Gastroesophageal sphincter (tissue), 4 donors: Measurements from ENCODE around the gene ZC3H14. TPM values are rescaled to one million over a fixed set of nuclear protein-coding genes. Genes with fewer than 3 reads are reported as not detected.
A peak's percentile ranks its signal among the peaks of the same experiment; 100 is the strongest.

Experiments
- ATAC-seq: fragments of 150-250 bp; one replicate; pipeline ENCODE4 v1.9.1; 2016; ENCODE audit warnings: mild to moderate bottlenecking, moderate library complexity
- H3K27ac ChIP-seq, 4 donors: fragments of 200-600 bp; sonication (generic) in 3 of 4; 1 replicate in 3 of 4; 2 replicates in 1 of 4; pipeline ENCODE4 v1.5.1; 2016 to 2019
- H3K27me3 ChIP-seq: fragments of 200-600 bp; sonication (generic); one replicate; pipeline ENCODE4 v1.5.1; 2019
- H3K36me3 ChIP-seq, 2 donors: fragments of 200-600 bp; sonication (generic); one replicate each; pipeline ENCODE4 v1.5.1; 2019; ENCODE audit warnings: control low read depth in 1 of 2
- H3K4me1 ChIP-seq, 3 donors: fragments of 200-600 bp; sonication (generic); 1 replicate in 2 of 3; 2 replicates in 1 of 3; pipeline ENCODE4 v1.5.1; 2016 to 2019; ENCODE audit warnings: control low read depth in 2 of 3
- H3K4me3 ChIP-seq, 2 donors: fragments of 200-600 bp; sonication (generic); one replicate each; pipeline ENCODE4 v1.5.1; 2019; ENCODE audit warnings: mild to moderate bottlenecking in 1 of 2, moderate library complexity in 1 of 2
- H3K9me3 ChIP-seq, 3 donors: fragments of 200-600 bp; sonication (generic); one replicate each; pipeline ENCODE4 v1.5.1; 2017 to 2019; ENCODE audit warnings: control low read depth in 2 of 3
- EP300 ChIP-seq: sonication (generic); formaldehyde crosslinking; IDR thresholded peaks from one replicate; pipeline ENCODE4 v1.6.1; 2017; ENCODE audit warnings: antibody characterized with exemption, mild to moderate bottlenecking
- POLR2A ChIP-seq, 2 donors: fragments of 450-650 bp; IDR thresholded peaks; one replicate each; pipeline ENCODE4 v1.6.1; 2017; ENCODE audit warnings: antibody characterized with exemption in 2 of 2, mild to moderate bottlenecking in 2 of 2, moderate library complexity in 1 of 2
- POLR2AphosphoS5 ChIP-seq: sonication (generic); formaldehyde crosslinking; IDR thresholded peaks from one replicate; pipeline ENCODE4 v1.6.1; 2017; ENCODE audit warnings: antibody characterized with exemption
- WGBS, 2 donors: methylation state at CpG; one replicate each; pipeline ENCODE4 v1.1.5; 2018; ENCODE audit warnings: low coverage in 1 of 2; 5-methylcytosine and 5-hydroxymethylcytosine counted together
- total RNA-seq, 4 donors: library from RNA; depleted of rRNA; stranded (reverse); fragments of >200 nt; gene quantifications; one replicate each; pipeline ENCODE4 v1.1.0, GENCODE V29; 2016
- TF ChIP-seq, protein P1 (sequence below), 4 experiments: fragments of 200-600 bp in 2 of 4; fragments of 450-650 bp in 2 of 4; sonication (generic) in 1 of 4; IDR thresholded peaks; one replicate each; pipeline ENCODE4 v1.5.1; 2017 to 2019; ENCODE audit warnings: antibody characterized with exemption in 4 of 4, mild to moderate bottlenecking in 2 of 4, moderate library complexity in 2 of 4

The ZC3H14 gene
- total RNA-seq, 4 donors from 2014 or later: 59.1 to 84.5 (median 72.3) TPM

DNA sequence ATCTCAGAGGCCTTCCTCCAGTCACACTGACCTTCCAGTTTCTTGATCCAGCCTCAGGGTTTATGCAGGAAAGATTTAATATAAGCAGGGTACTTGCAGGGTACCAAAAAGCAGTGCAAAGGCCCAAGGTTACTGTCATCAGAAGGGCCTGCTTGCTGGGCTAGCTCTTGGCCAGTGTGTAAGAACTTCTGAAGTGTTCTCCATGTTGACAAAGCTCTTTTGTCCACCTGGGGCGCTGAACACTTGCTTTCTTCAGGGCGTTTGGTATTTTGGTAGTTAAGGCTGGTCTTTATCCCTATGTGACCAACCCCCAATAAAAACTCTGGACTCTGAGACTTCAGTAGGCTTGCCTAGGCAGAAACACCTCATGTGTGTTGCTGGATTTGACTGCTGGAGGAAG lies 69.7 kb downstream of the ZC3H14 start:
- H3K4me1 ChIP-seq: no peaks in the 10 kb centered on the region
- H3K27me3 ChIP-seq: no peaks in the 10 kb centered on the region
- ATAC-seq: no peak
- no peaks in the 10 kb centered on the region for H3K36me3 ChIP-seq
- H3K27ac ChIP-seq: no peak overlapping the region
- 50% methylated on average over 1 of the region's 2 CpGs; no CpG with 5 or more reads in 1 of the 2 donors for WGBS, 2 donors
- no peaks in the 10 kb centered on the region for H3K9me3 ChIP-seq
- TF ChIP-seq POLR2AphosphoS5: no peak
- TF ChIP-seq, protein P1, sequence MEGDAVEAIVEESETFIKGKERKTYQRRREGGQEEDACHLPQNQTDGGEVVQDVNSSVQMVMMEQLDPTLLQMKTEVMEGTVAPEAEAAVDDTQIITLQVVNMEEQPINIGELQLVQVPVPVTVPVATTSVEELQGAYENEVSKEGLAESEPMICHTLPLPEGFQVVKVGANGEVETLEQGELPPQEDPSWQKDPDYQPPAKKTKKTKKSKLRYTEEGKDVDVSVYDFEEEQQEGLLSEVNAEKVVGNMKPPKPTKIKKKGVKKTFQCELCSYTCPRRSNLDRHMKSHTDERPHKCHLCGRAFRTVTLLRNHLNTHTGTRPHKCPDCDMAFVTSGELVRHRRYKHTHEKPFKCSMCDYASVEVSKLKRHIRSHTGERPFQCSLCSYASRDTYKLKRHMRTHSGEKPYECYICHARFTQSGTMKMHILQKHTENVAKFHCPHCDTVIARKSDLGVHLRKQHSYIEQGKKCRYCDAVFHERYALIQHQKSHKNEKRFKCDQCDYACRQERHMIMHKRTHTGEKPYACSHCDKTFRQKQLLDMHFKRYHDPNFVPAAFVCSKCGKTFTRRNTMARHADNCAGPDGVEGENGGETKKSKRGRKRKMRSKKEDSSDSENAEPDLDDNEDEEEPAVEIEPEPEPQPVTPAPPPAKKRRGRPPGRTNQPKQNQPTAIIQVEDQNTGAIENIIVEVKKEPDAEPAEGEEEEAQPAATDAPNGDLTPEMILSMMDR (IDR thresholded peaks at IDR 0.05): no peak
- no peak for TF ChIP-seq EP300
- no peak for TF ChIP-seq POLR2A (IDR thresholded peaks at IDR 0.05)
- H3K4me3 ChIP-seq: no peak overlapping the region

DNA sequence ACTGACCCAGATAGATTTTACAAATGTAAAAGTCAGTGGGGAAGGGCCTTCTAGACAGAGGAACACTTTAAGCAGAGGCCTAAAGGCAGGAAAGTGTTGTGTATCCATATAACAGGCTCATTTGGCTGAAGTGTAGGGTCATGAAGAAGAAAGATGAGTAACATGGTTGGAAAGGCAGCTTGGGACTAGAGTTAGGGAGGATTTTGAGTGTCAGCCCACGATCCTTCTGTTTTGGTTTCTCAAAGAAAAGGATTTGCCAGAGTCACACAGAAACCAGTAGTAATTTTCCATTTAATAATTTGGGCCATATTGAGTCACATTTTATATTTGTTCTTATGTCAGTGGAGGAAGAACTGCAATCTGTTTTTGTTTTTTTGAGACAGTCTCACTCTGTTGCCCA lies 76.4 kb downstream of the ZC3H14 start:
- Histone ChIP-seq H3K27ac (peak overlapping the region in 1 of 4 donors; percentile 26), H3K27me3 (no peaks in the 10 kb centered on the region), H3K4me1 (no peaks in the 10 kb centered on the region), H3K9me3 (no peaks in the 10 kb centered on the region), H3K36me3 (no peaks in the 10 kb centered on the region), H3K4me3 (no peak overlapping the region)
- WGBS, 2 donors: 62 to 83% methylated on average over 1 of the region's 1 CpG
- ATAC-seq: peak; percentile 58
- TF ChIP-seq POLR2AphosphoS5 (no peak), POLR2A (IDR thresholded peaks at IDR 0.05) (no peak), EP300 (no peak)
- TF ChIP-seq, protein P1 (IDR thresholded peaks at IDR 0.05): no peak

DNA sequence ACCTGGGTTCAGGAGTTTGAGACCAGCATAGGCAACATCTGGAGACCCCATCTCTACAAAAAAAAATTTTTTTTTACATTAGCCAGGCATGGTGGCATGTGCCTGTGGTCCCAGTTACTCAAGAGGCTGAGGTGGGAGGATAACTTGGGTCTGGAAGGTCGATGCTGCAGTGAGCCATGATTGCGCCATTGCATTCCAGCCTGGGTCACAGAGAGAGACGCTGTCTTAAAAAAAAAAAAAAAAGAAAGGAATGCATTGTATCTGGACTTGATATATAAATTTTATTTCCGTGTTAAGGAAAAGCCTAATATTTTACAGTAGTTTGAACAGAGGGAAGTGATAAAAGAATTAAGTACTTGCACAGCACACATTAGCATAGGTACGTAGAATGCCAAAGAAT lies 97.2 kb downstream of the ZC3H14 start:
- no peak overlapping the region for H3K27ac ChIP-seq
- TF ChIP-seq, protein P1 (IDR thresholded peaks at IDR 0.05): no peak
- no peak for TF ChIP-seq POLR2A (IDR thresholded peaks at IDR 0.05)
- TF ChIP-seq POLR2AphosphoS5: no peak
- no peak for TF ChIP-seq EP300
- H3K4me1 ChIP-seq: no peaks in the 10 kb centered on the region
- no peak for ATAC-seq
- H3K9me3 ChIP-seq: peaks cover 0 to 4% (median 0%) of the 10 kb centered on the region in 3 donors
- no peak overlapping the region for H3K4me3 ChIP-seq
- H3K27me3 ChIP-seq: no peaks in the 10 kb centered on the region
- WGBS, 2 donors: 86 to 87% methylated on average over 2 to 5 of the region's 5 CpGs
- H3K36me3 ChIP-seq: peaks cover 0 to 5% of the 10 kb centered on the region in 2 donors

DNA sequence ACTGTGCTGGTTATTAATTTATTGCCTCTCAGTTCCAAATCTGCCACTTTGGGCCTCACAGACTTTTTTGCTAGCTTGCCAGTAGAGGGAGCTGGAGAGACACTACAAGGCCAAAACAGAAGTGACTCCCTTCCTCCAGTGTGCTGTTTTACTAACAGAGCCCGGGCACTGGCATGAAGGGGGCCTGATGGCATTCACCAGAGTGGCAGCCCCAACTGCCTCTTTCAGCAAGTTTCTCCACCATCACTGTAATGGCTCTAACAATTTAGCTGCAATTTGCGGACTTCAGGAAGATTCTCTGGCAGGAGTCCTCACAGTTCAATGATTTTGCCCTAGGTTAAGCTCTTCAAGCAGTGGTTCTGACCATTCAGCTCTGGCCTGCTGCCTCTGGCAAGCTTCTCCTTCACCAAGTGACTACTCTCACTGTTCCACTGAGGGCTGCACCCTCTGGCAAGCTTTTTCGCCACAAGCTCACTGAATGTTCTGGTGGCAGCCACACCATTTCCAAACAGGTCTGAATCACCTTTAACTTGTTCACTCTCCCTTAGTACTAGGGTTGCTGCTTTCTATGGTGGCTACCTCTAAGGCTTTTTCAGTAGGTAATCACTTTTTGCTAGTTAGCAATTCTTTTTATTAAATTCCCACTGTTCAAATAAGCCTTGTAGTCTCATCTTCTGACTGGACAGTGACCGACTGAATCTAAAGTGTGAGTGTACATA lies 104.9 kb downstream of the ZC3H14 start:
- TF ChIP-seq, protein P1 (IDR thresholded peaks at IDR 0.05): peak; percentile 55 to 86 (median 67)
- TF ChIP-seq POLR2A (IDR thresholded peaks at IDR 0.05): no peak
- H3K4me3 ChIP-seq: no peak overlapping the region
- WGBS, 2 donors: 33 to 75% methylated on average over 2 to 3 of the region's 4 CpGs
- peak overlapping the region in 3 of 4 donors; percentile 2 to 45 (median 20) for H3K27ac ChIP-seq
- H3K27me3 ChIP-seq: no peaks in the 10 kb centered on the region
- peaks cover 0 to 10% (median 0%) of the 10 kb centered on the region in 3 donors for H3K4me1 ChIP-seq
- H3K36me3 ChIP-seq: peaks cover 0 to under 1% of the 10 kb centered on the region in 2 donors
- peak; percentile 80 for ATAC-seq
- no peaks in the 10 kb centered on the region for H3K9me3 ChIP-seq
